K562 (cell line): ENCODE measurements around the gene ABT1. TPM values are rescaled to one million over a fixed set of nuclear protein-coding genes. Genes with fewer than 3 reads are reported as not detected.

Source experiments
- ATAC-seq: fragments of 200-7000 bp; cut with Tn5 transposase; 3 replicates; pipeline ENCODE4 v1.9.1; 2020; ENCODE audit warnings: moderate library complexity
- BruUV-seq: library from RNA; stranded (reverse); fragments of 400-500 nt; replicated peaks from 2 replicates; lab custom pipeline; 2021; lab: Mats Ljungman, UMichigan
- CTCF ChIA-PET: fragments of 300-600 bp; formaldehyde crosslinking; extraction: SDS; loops from one replicate; lab custom pipeline; 2021; ENCODE audit warnings: low intra/inter-chr PET ratio; lab: Yijun Ruan, JAX
- POLR2A ChIA-PET: fragments of 300-600, 350-650 bp; sonication (Branson Sonifier 250); formaldehyde crosslinking; extraction: SDS; loops from one replicate; lab custom pipeline; 2021; ENCODE audit warnings: antibody characterized with exemption, inconsistent platforms; lab: Yijun Ruan, JAX
- DNase-seq, 4 experiments: peaks; one replicate each; pipeline versions ENCODE4 v3.0.0 to v3.0.0-alpha.2; 2011 to 2018; ENCODE audit warnings: low spot score in 3 of 4, mixed read lengths in 3 of 4; ENCODE audit errors: extremely low read depth in 1 of 4
- FAIRE-seq: peaks from 2 replicates; lab custom pipeline; 2011; peaks lifted over from hg19 to GRCh38; lab: Jason Lieb, UNC
- H2AFZ ChIP-seq: 2 replicates; pipeline ENCODE4 v1.6.0; 2011; ENCODE audit warnings: low read depth, low read length, control low read depth, inconsistent platforms
- H3K27ac ChIP-seq: fragments of 200-600 bp; 3 replicates; pipeline ENCODE4 v1.8.0; 2011; ENCODE audit warnings: low read depth, mild to moderate bottlenecking, control low read depth, inconsistent platforms, low read length, moderate library complexity, mixed read lengths; ENCODE audit errors: extremely low read depth
- H3K27me3 ChIP-seq, 2 experiments: fragments of 300-600 bp in 1 of 2; 2 replicates in 1 of 2; 3 replicates in 1 of 2; pipeline versions ENCODE4 v1.6.0 to v1.8.0; 2011; ENCODE audit warnings: inconsistent platforms in 2 of 2, low read length in 2 of 2, mild to moderate bottlenecking in 1 of 2, mixed read lengths in 1 of 2, moderate library complexity in 1 of 2; ENCODE audit not compliant: control insufficient read depth in 2 of 2, insufficient read depth in 2 of 2
- H3K36me3 ChIP-seq: fragments of 300-600 bp; 3 replicates; pipeline ENCODE4 v1.8.0; 2011; ENCODE audit warnings: mild to moderate bottlenecking, low read length, inconsistent platforms; ENCODE audit not compliant: control insufficient read depth, insufficient read depth
- H3K4me1 ChIP-seq, 2 experiments: fragments of 200-600 bp in 1 of 2; replicated peaks in 1 of 2; 2 replicates in 1 of 2; 3 replicates in 1 of 2; pipeline versions ENCODE4 v1.5.1 to v1.8.0; 2011; ENCODE audit warnings: inconsistent platforms in 2 of 2, low read length in 2 of 2, mild to moderate bottlenecking in 1 of 2, mixed read lengths in 1 of 2, moderate library complexity in 1 of 2; ENCODE audit not compliant: control insufficient read depth in 2 of 2, insufficient read depth in 2 of 2
- H3K4me2 ChIP-seq: 2 replicates; pipeline ENCODE4 v1.6.1; 2011; ENCODE audit warnings: low read length, control low read depth, inconsistent platforms, mixed read lengths; ENCODE audit not compliant: insufficient read depth
- H3K4me3 ChIP-seq: fragments of 200-600 bp; sonication (generic), shearing (Covaris generic); 2 replicates; pipeline ENCODE4 v1.5.1; 2016; ENCODE audit warnings: control low read depth, inconsistent platforms
- H3K79me2 ChIP-seq: fragments of 200-600 bp; 3 replicates; pipeline ENCODE4 v1.8.0; 2011; ENCODE audit warnings: low read length, inconsistent platforms; ENCODE audit not compliant: control insufficient read depth, insufficient read depth
- H3K9ac ChIP-seq, 2 experiments: 2 replicates each; pipeline versions ENCODE4 v1.6.0 to v1.6.1; 2011; ENCODE audit warnings: low read depth in 2 of 2, low read length in 2 of 2, control low read depth in 1 of 2, inconsistent platforms in 1 of 2, mild to moderate bottlenecking in 1 of 2, mixed read lengths in 1 of 2; ENCODE audit not compliant: insufficient read depth in 1 of 2
- H3K9me1 ChIP-seq: one replicate; pipeline ENCODE4 v1.6.0; 2011; ENCODE audit warnings: inconsistent platforms, mild to moderate bottlenecking, low read length, moderate library complexity; ENCODE audit not compliant: control insufficient read depth, insufficient read depth
- H3K9me3 ChIP-seq: replicated peaks from 2 replicates; pipeline ENCODE4 v1.5.1; 2011; ENCODE audit warnings: low read depth, low read length, inconsistent platforms; ENCODE audit not compliant: control insufficient read depth, insufficient read depth
- H4K20me1 ChIP-seq: replicated peaks from 2 replicates; pipeline ENCODE4 v1.6.1; 2011; ENCODE audit warnings: low read length, inconsistent platforms, mixed read lengths; ENCODE audit not compliant: control insufficient read depth, insufficient read depth
- DMBX1 ChIP-seq: fragments of 250-450 bp; sonication (Bioruptor Pico); IDR thresholded peaks from 2 replicates; pipeline ENCODE4 v1.8.0; 2022; ENCODE audit warnings: inconsistent platforms, mild to moderate bottlenecking, moderate library complexity, borderline replicate concordance
- E2F5 ChIP-seq: sonication (generic); formaldehyde crosslinking; IDR thresholded peaks from 2 replicates; pipeline ENCODE4 v1.8.0; 2022; ENCODE audit warnings: mild to moderate bottlenecking, missing genetic modification reagents
- KLF16 ChIP-seq: IDR thresholded peaks from 2 replicates; pipeline ENCODE4 v1.6.1; 2016; ENCODE audit warnings: antibody characterized with exemption
- PCBP1 ChIP-seq: fragments of 200-400 bp; formaldehyde crosslinking; IDR thresholded peaks from 2 replicates; pipeline ENCODE4 v1.6.1; 2018; ENCODE audit warnings: mild to moderate bottlenecking, low read depth, low read length; ENCODE audit not compliant: poor library complexity, severe bottlenecking
- POLR2AphosphoS2 ChIP-seq: IDR thresholded peaks from 2 replicates; pipeline ENCODE4 v1.6.1; 2012; ENCODE audit warnings: low read length, improper control_type of control experiment
- ZBTB43 ChIP-seq: sonication (generic); formaldehyde crosslinking; IDR thresholded peaks from 2 replicates; pipeline ENCODE4 v1.8.0; 2023; ENCODE audit warnings: mild to moderate bottlenecking, missing genetic modification reagents
- ZNF277 ChIP-seq: fragments of 250-450 bp; sonication (Bioruptor Pico); IDR thresholded peaks from 2 replicates; pipeline ENCODE4 v1.8.0; 2022; ENCODE audit warnings: inconsistent platforms, mild to moderate bottlenecking, moderate library complexity, borderline replicate concordance
- ZNF449 ChIP-seq: fragments of 250-450 bp; sonication (Bioruptor Pico); IDR thresholded peaks from 2 replicates; pipeline ENCODE4 v1.8.0; 2022; ENCODE audit warnings: moderate library complexity, mild to moderate bottlenecking, inconsistent platforms
- whole genome bisulfite sequencing: fragments of 100-300 bp; shearing (Covaris generic); methylation state at CpG from one replicate; pipeline ENCODE4 v1.1.6; 2016; ENCODE audit warnings: low coverage, mixed read lengths; ENCODE audit not compliant: insufficient coverage; ENCODE audit errors: missing lambda C conversion rate; 5-methylcytosine and 5-hydroxymethylcytosine counted together
- in situ Hi-C: fragments of 300-500 bp; cut with MboI; formaldehyde crosslinking; loops from 4 replicates; pipeline ENCODE4 v1.15.0; 2018; ENCODE audit warnings: inconsistent platforms, mixed read lengths
- intact Hi-C: fragments of 100-400 bp; cut with micrococcal nuclease; formaldehyde crosslinking; loops from 2 replicates; pipeline ENCODE4 v1.14.2; 2022
- polyA plus RNA-seq, 8 experiments: library from polyadenylated mRNA; depleted of rRNA in 4 of 8; stranded (reverse) in 5 of 8; unstranded in 3 of 8; fragments of >200 nt; fragmentation: Nextera tagmentation in 2 of 8; fragmentation: Illumina TruSeq in 1 of 8; extraction: Ambion mirVana in 2 of 8; extraction: Trizol in 1 of 8; gene quantifications; 2 replicates each; pipeline versions ENCODE4 v1.2.1 to v1.2.3, GENCODE V29; 2011 to 2014; ENCODE audit warnings: inconsistent platforms in 1 of 8, missing spikeins in 1 of 8
- total RNA-seq, 7 experiments: library from RNA; depleted of rRNA in 6 of 7; stranded (reverse); fragments of >200 nt in 6 of 7; fragmentation: Illumina TruSeq in 2 of 7; extraction: Trizol in 2 of 7; gene quantifications; 2 replicates each; pipeline versions ENCODE4 v1.2.1 to v1.2.3, GENCODE V29; 2011 to 2021; ENCODE audit warnings: low replicate concordance in 1 of 7

Gene ABT1
- total and polyA plus RNA-seq, 9 of the 15 experiments (the other 6 are each of a cell fraction or from before 2014, with no cell fraction given) = 8.8 to 52.7 (median 40.7) TPM

GRCh38 chr6:26604797-26605196 is 8.0 kb downstream of the ABT1 start:
- Histone ChIP-seq H3K4me3 (no peak overlapping the region), H3K4me2 (no peak overlapping the region), H3K9me1 (no peaks in the 10 kb centered on the region), H3K4me1 (no peaks in the 10 kb centered on the region; a peak in 1 of 5 replicates), H3K27me3 (no peaks in the 10 kb centered on the region), H3K79me2 (no peaks in the 10 kb centered on the region), H4K20me1 (no peaks in the 10 kb centered on the region), H3K27ac (no peak overlapping the region), H2AFZ (no peak overlapping the region), H3K9me3 (no peaks in the 10 kb centered on the region), H3K36me3 (peaks cover 7% of the 10 kb centered on the region; the same call in 2 of the 3 replicates), H3K9ac (no peak overlapping the region)
- intact Hi-C loops = no loop called here
- in situ Hi-C loops = no loop called here
- BruUV-seq = no TSS peak
- WGBS = 13% methylated on average over 3 of the region's 3 CpGs
- no peak for TF ChIP-seq POLR2AphosphoS2
- TF ChIP-seq PCBP1 = no peak
- DNase-seq = no peak
- CTCF ChIA-PET = interaction anchor here (1.4 kb wide), 1 partner anchor 474 kb away, joined by 4 read pairs; no protein-coding TSS in a partner anchor
- FAIRE-seq = no peak
- no peak for ATAC-seq
- POLR2A ChIA-PET = no interaction called here

- WGBS = 23% methylated on average over 7 of the region's 7 CpGs
- H3K4me2 ChIP-seq = peak overlapping the region; percentile 62
- H3K4me3 ChIP-seq = no peak overlapping the region
- POLR2A ChIA-PET = no interaction called here
- H3K79me2 ChIP-seq = no peaks in the 10 kb centered on the region
- H3K9me3 ChIP-seq = no peaks in the 10 kb centered on the region
- intact Hi-C loops (loop anchor here (1.0 kb wide), 2 partner anchors 471 to 551 kb away; no protein-coding TSS in a partner anchor), in situ Hi-C loops (no loop called here)
- H3K36me3 ChIP-seq = no peaks in the 10 kb centered on the region
- no TSS peak for BruUV-seq
- H4K20me1 ChIP-seq = no peaks in the 10 kb centered on the region
- no peak overlapping the region for H3K9ac ChIP-seq
- CTCF ChIA-PET = interaction anchor here (0.7 to 2.5 kb wide), 4 partner anchors 471 to 550 kb away, joined by 3 to 23 read pairs (median 4); no protein-coding TSS in a partner anchor
- DNase-seq (peak; percentile 56 to 81 (median 70)), ATAC-seq (peak; percentile 96), FAIRE-seq (peak; percentile 86)
- no peaks in the 10 kb centered on the region for H3K27me3 ChIP-seq
- H2AFZ ChIP-seq = peak overlapping the region; percentile 74
- no peaks in the 10 kb centered on the region for H3K9me1 ChIP-seq
- H3K4me1 ChIP-seq = peaks cover 0 to 10% of the 10 kb centered on the region in 2 experiments; a peak in 3 of 5 replicates
- no peak overlapping the region for H3K27ac ChIP-seq
- TF ChIP-seq ZBTB43 (CRISPR knock-in tag) (no peak), ZNF277 (CRISPR knock-in tag) (no peak), ZNF449 (no peak), KLF16 (peak; percentile 35; the same call in 1 of the 2 replicates), E2F5 (no peak), DMBX1 (CRISPR knock-in tag) (no peak)
Observed at GRCh38 chr6:26607434-26608230, 10.9 kb downstream of the ABT1 start.
